Muscle of arm (tissue), 12 donors: ENCODE results near the gene GLTP. TPM values are rescaled to one million over a fixed set of nuclear protein-coding genes. Genes with fewer than 3 reads are reported as not detected.

Source experiments
- DNase-seq: peaks from one replicate; pipeline ENCODE4 v3.0.0-alpha.2; 2013
- polyA plus RNA-seq, 12 donors: library from polyadenylated mRNA; unstranded; fragments of 120-200 nt; gene quantifications; one replicate each; pipeline ENCODE4 v1.2.1, GENCODE V29; 2013; ENCODE audit not compliant: insufficient read length in 12 of 12

The GLTP gene
- polyA plus RNA-seq, 12 donors: 21.7 to 91.1 (median 23.4) TPM; not detected in 1

- no peak for DNase-seq
Observed at GRCh38 chr12:109802828-109803227, 77.5 kb downstream of the GLTP start.

Other genes starting within 250 kb of the GLTP start
- 10 to 100 TPM in 2 of 12 donors, 1 to 10 TPM in 9, not detected in 1; 3.3 to 12.5 (median 6.5) TPM for gene FAM222A, start 166.7 kb downstream of the GLTP start, polyA plus RNA-seq
- 10 to 100 TPM in 1 of 12 donors, 1 to 10 TPM in 3, under 1 TPM in 6, not detected in 2; 0.44 to 12.5 (median 0.81) TPM for gene TRPV4, start 47.1 kb downstream of the GLTP start, polyA plus RNA-seq
- gene TCHP, start 19.7 kb upstream of the GLTP start, polyA plus RNA-seq: 10 to 100 TPM in 11 of 12 donors, not detected in 1; 11.5 to 39.5 (median 20.3) TPM
- gene GIT2, start 115.8 kb upstream of the GLTP start, polyA plus RNA-seq: 10 to 100 TPM in 11 of 12 donors, not detected in 1; 17.2 to 74.5 (median 55.2) TPM
- 10 to 100 TPM in 11 of 12 donors, not detected in 1; 37.2 to 70.0 (median 48.2) TPM for gene ANKRD13A, start 118.9 kb upstream of the GLTP start, polyA plus RNA-seq
- 10 to 100 TPM in 11 of 12 donors, not detected in 1; 20.1 to 48.7 (median 30.3) TPM for gene C12orf76, start 168.0 kb upstream of the GLTP start, polyA plus RNA-seq
- gene IFT81, start 243.8 kb upstream of the GLTP start, polyA plus RNA-seq: 10 to 100 TPM in 11 of 12 donors, not detected in 1; 12.4 to 33.8 (median 21.1) TPM